Measurements from ENCODE around the gene SRRM2. TPM values are rescaled to one million over a fixed set of nuclear protein-coding genes. Genes with fewer than 3 reads are reported as not detected.

Gene SRRM2
- polyA plus RNA-seq, 3 donors, result 19.0 to 1,186 (median 31.8) TPM

DNA sequence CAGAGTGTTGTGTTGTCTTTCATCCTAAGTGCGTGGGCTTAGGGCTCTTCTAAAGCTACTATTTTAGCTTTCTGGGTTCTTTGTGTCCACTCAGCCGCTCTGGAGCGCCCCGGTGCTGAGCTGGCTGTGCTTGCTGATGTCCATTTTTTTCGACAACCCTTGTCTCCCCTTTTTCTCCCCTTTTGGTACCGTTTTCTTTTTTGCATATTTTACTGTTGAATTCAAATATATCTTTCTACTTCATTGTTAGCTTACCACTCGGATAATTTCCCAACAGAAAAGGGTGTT is 1.2 kb downstream of the SRRM2 start:
- peak overlapping the region; percentile 80 to 95 for H3K4me3 Mint-ChIP-seq

GRCh38 chr16:2755158-2755557 is 2.7 kb downstream of the SRRM2 start:
- no peak overlapping the region for H3K9ac ChIP-seq (ENCODE audit: insufficient read depth, low read length, poor library complexity, severe bottlenecking)
- H3K4me3 ChIP-seq (replicated peaks in 1 of 3; ENCODE audit: low read depth in 2 of 3, low read length in 3 of 3), result peak overlapping the region in 1 of 3 experiments; percentile 97
- H3K9me3 Mint-ChIP-seq, result peaks cover 0 to 4% (median 0%) of the 10 kb centered on the region in 7 donors
- no peak for DNase-seq
- peaks cover 41 to 56% of the 10 kb centered on the region in 2 donors for H3K36me3 Mint-ChIP-seq
- H3K9me3 ChIP-seq (replicated peaks in 1 of 2; ENCODE audit: control insufficient read depth in 1 of 2, insufficient read depth in 1 of 2, low read length in 2 of 2), result peaks cover 0 to 4% of the 10 kb centered on the region in 2 donors
- intact Hi-C loops (cut with micrococcal nuclease), result no loop called here
- TF ChIP-seq, protein P1, sequence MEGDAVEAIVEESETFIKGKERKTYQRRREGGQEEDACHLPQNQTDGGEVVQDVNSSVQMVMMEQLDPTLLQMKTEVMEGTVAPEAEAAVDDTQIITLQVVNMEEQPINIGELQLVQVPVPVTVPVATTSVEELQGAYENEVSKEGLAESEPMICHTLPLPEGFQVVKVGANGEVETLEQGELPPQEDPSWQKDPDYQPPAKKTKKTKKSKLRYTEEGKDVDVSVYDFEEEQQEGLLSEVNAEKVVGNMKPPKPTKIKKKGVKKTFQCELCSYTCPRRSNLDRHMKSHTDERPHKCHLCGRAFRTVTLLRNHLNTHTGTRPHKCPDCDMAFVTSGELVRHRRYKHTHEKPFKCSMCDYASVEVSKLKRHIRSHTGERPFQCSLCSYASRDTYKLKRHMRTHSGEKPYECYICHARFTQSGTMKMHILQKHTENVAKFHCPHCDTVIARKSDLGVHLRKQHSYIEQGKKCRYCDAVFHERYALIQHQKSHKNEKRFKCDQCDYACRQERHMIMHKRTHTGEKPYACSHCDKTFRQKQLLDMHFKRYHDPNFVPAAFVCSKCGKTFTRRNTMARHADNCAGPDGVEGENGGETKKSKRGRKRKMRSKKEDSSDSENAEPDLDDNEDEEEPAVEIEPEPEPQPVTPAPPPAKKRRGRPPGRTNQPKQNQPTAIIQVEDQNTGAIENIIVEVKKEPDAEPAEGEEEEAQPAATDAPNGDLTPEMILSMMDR (IDR thresholded peaks at IDR 0.05), result no peak
- peak overlapping the region in 1 of 2 donors; percentile 37 for H3K27ac ChIP-seq (ENCODE audit: low read depth in 1 of 2, low read length in 2 of 2)
- peaks cover 44% of the 10 kb centered on the region for H3K4me1 Mint-ChIP-seq
- no peak overlapping the region for H2AFZ ChIP-seq (ENCODE audit: insufficient read depth, low read depth, low read length, poor library complexity, severe bottlenecking)
- 42% methylated on average over 3 of the region's 3 CpGs for WGBS (ENCODE audit: insufficient coverage)
- peak overlapping the region; percentile 13 to 61 for H3K4me3 Mint-ChIP-seq
- peak overlapping the region; percentile 99 for H3K4me2 ChIP-seq (replicated peaks; ENCODE audit: extremely low read depth, low read length, poor library complexity, severe bottlenecking)
- peaks cover 31 to 34% of the 10 kb centered on the region in 2 donors for H3K4me1 ChIP-seq (ENCODE audit: control insufficient read depth in 1 of 2, insufficient read depth in 2 of 2, low read length in 2 of 2)
- peaks cover 0 to 3% (median 0%) of the 10 kb centered on the region in 3 donors for H3K27me3 Mint-ChIP-seq (ENCODE audit: low read depth in 3 of 3)
- H3K36me3 ChIP-seq (replicated peaks in 1 of 2; ENCODE audit: control insufficient read depth in 1 of 2, insufficient read depth in 2 of 2, low read length in 2 of 2), result peaks cover 39 to 45% of the 10 kb centered on the region in 2 donors
- H3K79me2 ChIP-seq (ENCODE audit: insufficient read depth, low read length), result peaks cover 84% of the 10 kb centered on the region
- peak overlapping the region in 4 of 7 donors; percentile 2 to 82 (median 18) for H3K27ac Mint-ChIP-seq
- peaks cover 74% of the 10 kb centered on the region for H4K20me1 ChIP-seq (ENCODE audit: insufficient read depth, low read length)
- no peaks in the 10 kb centered on the region for H3K27me3 ChIP-seq (ENCODE audit: control insufficient read depth in 2 of 2, insufficient read depth in 2 of 2, low read length in 2 of 2)

More for the DNA sequence above, 1.2 kb downstream of the SRRM2 start:
- Mint-ChIP-seq H3K9me3 (peaks cover 0 to 4% (median 0%) of the 10 kb centered on the region in 7 donors), H3K27ac (peak overlapping the region; percentile 31 to 88 (median 85)), H3K27me3 (ENCODE audit: low read depth in 3 of 3) (peaks cover 0 to 3% (median 0%) of the 10 kb centered on the region in 3 donors), H3K36me3 (peaks cover 28 to 49% of the 10 kb centered on the region in 2 donors), H3K4me1 (peaks cover 41% of the 10 kb centered on the region)
- peaks cover 59% of the 10 kb centered on the region for H4K20me1 ChIP-seq (ENCODE audit: insufficient read depth, low read length)
- peak overlapping the region; percentile 99 for H3K4me2 ChIP-seq (replicated peaks; ENCODE audit: extremely low read depth, low read length, poor library complexity, severe bottlenecking)
- H3K9ac ChIP-seq (ENCODE audit: insufficient read depth, low read length, poor library complexity, severe bottlenecking), result peak overlapping the region; percentile 96
- peak overlapping the region; percentile 88 to 97 (median 93) for H3K4me3 ChIP-seq (replicated peaks in 1 of 3; ENCODE audit: low read depth in 2 of 3, low read length in 3 of 3)
- peak overlapping the region; percentile 88 to 93 for H3K27ac ChIP-seq (ENCODE audit: low read depth in 1 of 2, low read length in 2 of 2)
- peaks cover 69% of the 10 kb centered on the region for H3K79me2 ChIP-seq (ENCODE audit: insufficient read depth, low read length)
- TF ChIP-seq, protein P1 (IDR thresholded peaks at IDR 0.05), result no peak
- H3K27me3 ChIP-seq (ENCODE audit: control insufficient read depth in 2 of 2, insufficient read depth in 2 of 2, low read length in 2 of 2), result no peaks in the 10 kb centered on the region
- peaks cover 0 to 4% of the 10 kb centered on the region in 2 donors for H3K9me3 ChIP-seq (replicated peaks in 1 of 2; ENCODE audit: control insufficient read depth in 1 of 2, insufficient read depth in 1 of 2, low read length in 2 of 2)
- no peak overlapping the region for H2AFZ ChIP-seq (ENCODE audit: insufficient read depth, low read depth, low read length, poor library complexity, severe bottlenecking)
- intact Hi-C loops (cut with micrococcal nuclease), result loop anchor here in 1 of 2 donors (1.0 kb wide), 1 partner anchor 23 kb away; no protein-coding TSS in a partner anchor
- WGBS (ENCODE audit: insufficient coverage), result 0% methylated on average over 3 of the region's 7 CpGs
- no peak for DNase-seq
- peaks cover 25 to 30% of the 10 kb centered on the region in 2 donors for H3K36me3 ChIP-seq (replicated peaks in 1 of 2; ENCODE audit: control insufficient read depth in 1 of 2, insufficient read depth in 2 of 2, low read length in 2 of 2)
- H3K4me1 ChIP-seq (ENCODE audit: control insufficient read depth in 1 of 2, insufficient read depth in 2 of 2, low read length in 2 of 2), result peaks cover 31 to 34% of the 10 kb centered on the region in 2 donors

Measured in CD14-positive monocyte (primary cell).